MM.1S (cell line): Measurements from ENCODE around the gene PAX1.

Experiments
- DNase-seq: peaks from one replicate; pipeline ENCODE4 v3.0.0-alpha.2; 2015
- H2AFZ ChIP-seq: fragments of 300-600 bp; sonication (generic); 2 replicates; pipeline ENCODE4 v1.6.0; 2016; ENCODE audit warnings: antibody characterized with exemption, low read length
- H3F3A ChIP-seq: fragments of 300-600 bp; sonication (generic); 2 replicates; pipeline ENCODE4 v1.6.1; 2016; ENCODE audit warnings: mild to moderate bottlenecking, antibody characterized with exemption, low read length, moderate library complexity, mixed read lengths; ENCODE audit not compliant: insufficient read depth
- H3K27ac ChIP-seq: fragments of 300-600 bp; sonication (generic); 2 replicates; pipeline ENCODE4 v1.5.1; 2016; ENCODE audit warnings: mild to moderate bottlenecking, low read length
- H3K27me3 ChIP-seq: fragments of 300-600 bp; sonication (generic); replicated peaks from 2 replicates; pipeline ENCODE4 v1.6.0; 2016; ENCODE audit warnings: low read length; ENCODE audit not compliant: insufficient read depth
- H3K36me3 ChIP-seq: fragments of 300-600 bp; sonication (generic); replicated peaks from 2 replicates; pipeline ENCODE4 v1.6.1; 2016; ENCODE audit warnings: mild to moderate bottlenecking, low read length, mixed read lengths; ENCODE audit not compliant: insufficient read depth
- H3K4me1 ChIP-seq: fragments of 300-600 bp; sonication (generic); 2 replicates; pipeline ENCODE4 v1.6.1; 2016; ENCODE audit warnings: low read length, mixed read lengths
- H3K4me2 ChIP-seq: fragments of 300-600 bp; sonication (generic); 2 replicates; pipeline ENCODE4 v1.6.0; 2016; ENCODE audit warnings: low read depth, low read length
- H3K4me3 ChIP-seq: fragments of 300-600 bp; sonication (generic); 2 replicates; pipeline ENCODE4 v1.5.1; 2016; ENCODE audit warnings: low read length, mixed read lengths
- H3K79me2 ChIP-seq: fragments of 300-600 bp; sonication (generic); 2 replicates; pipeline ENCODE4 v1.6.1; 2016; ENCODE audit warnings: mixed run types, low read length, mixed read lengths
- H3K9ac ChIP-seq: fragments of 300-600 bp; sonication (generic); 2 replicates; pipeline ENCODE4 v1.6.1; 2016; ENCODE audit warnings: low read length, mixed read lengths
- H3K9me2 ChIP-seq: fragments of 300-600 bp; sonication (generic); replicated peaks from 2 replicates; pipeline ENCODE4 v1.6.1; 2016; ENCODE audit warnings: mild to moderate bottlenecking, low read length, mixed read lengths; ENCODE audit not compliant: insufficient read depth
- H3K9me3 ChIP-seq: fragments of 300-600 bp; sonication (generic); replicated peaks from 2 replicates; pipeline ENCODE4 v1.6.1; 2016; ENCODE audit warnings: mild to moderate bottlenecking, low read length, mixed read lengths; ENCODE audit not compliant: insufficient read depth
- H4K20me1 ChIP-seq: fragments of 300-600 bp; sonication (generic); 2 replicates; pipeline ENCODE4 v1.6.1; 2016; ENCODE audit warnings: mild to moderate bottlenecking, low read length, moderate library complexity, mixed read lengths; ENCODE audit not compliant: insufficient read depth
- EZH2 ChIP-seq: fragments of 300-600 bp; sonication (generic); optimal IDR thresholded peaks from 2 replicates; pipeline ENCODE3; 2017; ENCODE audit warnings: low read depth, mild to moderate bottlenecking, antibody characterized with exemption, low read length, mixed read lengths
- EZH2phosphoT487 ChIP-seq: fragments of 300-600 bp; sonication (generic); IDR thresholded peaks from 2 replicates; pipeline ENCODE4 v1.6.1; 2018; ENCODE audit warnings: antibody characterized with exemption, low read length
- TF ChIP-seq, protein P1 (sequence below): fragments of 300-600 bp; sonication (generic); IDR thresholded peaks from 2 replicates; pipeline ENCODE4 v1.5.1; 2016; ENCODE audit warnings: antibody characterized with exemption, low read length, mixed read lengths

The PAX1 gene

DNA sequence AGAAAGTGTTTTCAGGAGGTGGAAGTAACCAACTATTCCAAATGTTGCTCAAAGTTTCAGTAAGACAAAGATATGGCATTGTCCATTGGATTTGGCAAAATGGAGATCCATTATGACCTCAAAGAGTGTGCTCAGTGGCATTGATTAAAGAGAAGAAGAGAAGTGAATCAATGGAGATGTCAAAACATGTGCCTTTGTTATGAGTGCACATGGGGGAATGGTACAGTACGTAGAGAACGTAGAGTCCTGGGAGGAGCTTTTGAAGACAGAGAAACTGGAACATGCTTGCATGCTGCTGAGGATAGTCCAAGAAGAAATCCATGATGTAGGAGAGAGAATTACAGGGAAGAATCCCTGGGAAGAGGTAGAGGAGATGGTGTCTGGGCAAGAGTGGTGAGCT is 42.0 kb upstream of the PAX1 start:
- H3K4me2 ChIP-seq = no peak overlapping the region
- TF ChIP-seq EZH2phosphoT487 (no peak), EZH2 (no peak)
- TF ChIP-seq, protein P1, sequence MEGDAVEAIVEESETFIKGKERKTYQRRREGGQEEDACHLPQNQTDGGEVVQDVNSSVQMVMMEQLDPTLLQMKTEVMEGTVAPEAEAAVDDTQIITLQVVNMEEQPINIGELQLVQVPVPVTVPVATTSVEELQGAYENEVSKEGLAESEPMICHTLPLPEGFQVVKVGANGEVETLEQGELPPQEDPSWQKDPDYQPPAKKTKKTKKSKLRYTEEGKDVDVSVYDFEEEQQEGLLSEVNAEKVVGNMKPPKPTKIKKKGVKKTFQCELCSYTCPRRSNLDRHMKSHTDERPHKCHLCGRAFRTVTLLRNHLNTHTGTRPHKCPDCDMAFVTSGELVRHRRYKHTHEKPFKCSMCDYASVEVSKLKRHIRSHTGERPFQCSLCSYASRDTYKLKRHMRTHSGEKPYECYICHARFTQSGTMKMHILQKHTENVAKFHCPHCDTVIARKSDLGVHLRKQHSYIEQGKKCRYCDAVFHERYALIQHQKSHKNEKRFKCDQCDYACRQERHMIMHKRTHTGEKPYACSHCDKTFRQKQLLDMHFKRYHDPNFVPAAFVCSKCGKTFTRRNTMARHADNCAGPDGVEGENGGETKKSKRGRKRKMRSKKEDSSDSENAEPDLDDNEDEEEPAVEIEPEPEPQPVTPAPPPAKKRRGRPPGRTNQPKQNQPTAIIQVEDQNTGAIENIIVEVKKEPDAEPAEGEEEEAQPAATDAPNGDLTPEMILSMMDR = no peak
- no peak overlapping the region for H3K4me3 ChIP-seq
- H3K27me3 ChIP-seq = no peaks in the 10 kb centered on the region
- no peaks in the 10 kb centered on the region for H3F3A ChIP-seq
- no peaks in the 10 kb centered on the region for H4K20me1 ChIP-seq
- no peaks in the 10 kb centered on the region for H3K36me3 ChIP-seq
- H3K9me3 ChIP-seq = no peaks in the 10 kb centered on the region
- no peak overlapping the region for H2AFZ ChIP-seq
- H3K9ac ChIP-seq = no peak overlapping the region
- H3K4me1 ChIP-seq = no peaks in the 10 kb centered on the region
- no peaks in the 10 kb centered on the region for H3K9me2 ChIP-seq
- no peaks in the 10 kb centered on the region for H3K79me2 ChIP-seq
- no peak for DNase-seq
- H3K27ac ChIP-seq = no peak overlapping the region

DNA sequence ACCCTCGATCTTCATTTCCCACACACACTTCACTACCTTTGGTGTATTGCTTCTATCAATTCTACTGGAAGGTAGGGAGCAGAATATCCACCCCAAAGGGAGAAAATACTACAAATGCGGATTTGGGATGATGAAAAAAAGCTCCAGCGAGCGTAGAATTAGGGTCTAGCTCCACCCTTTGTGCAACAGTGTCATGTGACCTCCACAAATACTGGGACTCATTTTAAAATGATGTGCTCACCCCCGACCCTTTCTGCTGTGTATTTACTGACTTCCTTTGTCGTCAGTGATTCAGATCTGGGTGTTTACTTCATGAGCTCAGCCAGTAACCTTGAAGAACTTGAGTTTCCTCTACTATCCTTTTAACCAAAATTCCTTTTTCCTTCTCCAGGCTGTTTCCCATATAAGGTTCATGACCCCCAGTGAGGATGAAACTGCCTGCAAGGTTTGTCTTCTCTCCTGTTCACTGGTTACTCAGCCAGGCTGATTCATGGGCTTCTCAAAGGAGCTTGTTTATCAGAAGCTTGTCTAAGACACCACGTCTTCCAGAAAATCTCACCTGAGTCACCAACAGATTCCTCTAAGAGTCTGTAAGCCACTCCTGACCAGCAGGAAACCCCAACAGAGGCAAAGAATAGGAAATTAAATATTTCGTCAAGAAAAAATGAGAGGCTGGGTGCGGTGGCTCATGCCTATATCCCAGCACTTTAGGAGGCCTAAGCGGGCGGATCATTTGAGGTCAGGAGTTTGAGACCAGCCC is 39.6 kb upstream of the PAX1 start:
- no peak overlapping the region for H3K9ac ChIP-seq
- H3K27ac ChIP-seq = no peak overlapping the region
- H3K4me3 ChIP-seq = no peak overlapping the region
- H3K4me2 ChIP-seq = no peak overlapping the region
- no peaks in the 10 kb centered on the region for H3K36me3 ChIP-seq
- H3K9me3 ChIP-seq = no peaks in the 10 kb centered on the region
- no peak for DNase-seq
- H2AFZ ChIP-seq = no peak overlapping the region
- no peaks in the 10 kb centered on the region for H4K20me1 ChIP-seq
- H3K27me3 ChIP-seq = no peaks in the 10 kb centered on the region
- H3F3A ChIP-seq = no peaks in the 10 kb centered on the region
- H3K9me2 ChIP-seq = no peaks in the 10 kb centered on the region
- TF ChIP-seq EZH2phosphoT487 = no peak
- TF ChIP-seq EZH2 = no peak
- TF ChIP-seq, protein P1 = no peak
- H3K4me1 ChIP-seq = no peaks in the 10 kb centered on the region
- no peaks in the 10 kb centered on the region for H3K79me2 ChIP-seq

DNA sequence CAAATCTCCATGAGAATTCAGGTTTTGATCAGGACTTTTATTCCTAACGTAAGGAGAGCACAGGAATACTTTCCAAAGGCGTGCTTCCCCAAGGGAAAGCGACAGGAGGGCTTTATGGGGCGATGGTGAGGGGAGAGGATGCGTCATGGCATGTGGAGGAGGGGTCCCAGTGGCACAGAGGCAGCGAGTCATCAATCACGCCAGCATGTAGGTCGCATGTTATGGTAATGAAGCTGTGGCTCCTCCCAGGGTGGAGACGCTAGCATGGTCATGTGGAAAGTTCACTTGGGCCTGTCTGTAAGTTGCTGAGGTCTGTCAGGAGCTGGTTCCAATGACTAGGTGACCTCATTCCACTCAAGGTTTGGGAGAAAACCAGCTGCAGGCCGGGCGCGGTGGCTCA is 35.3 kb upstream of the PAX1 start:
- Histone ChIP-seq H3K36me3 (no peaks in the 10 kb centered on the region), H3K4me3 (no peak overlapping the region), H3F3A (no peaks in the 10 kb centered on the region), H4K20me1 (no peaks in the 10 kb centered on the region), H3K4me1 (no peaks in the 10 kb centered on the region), H3K27ac (no peak overlapping the region), H3K27me3 (no peaks in the 10 kb centered on the region), H3K9ac (no peak overlapping the region), H3K9me2 (no peaks in the 10 kb centered on the region), H2AFZ (no peak overlapping the region), H3K4me2 (no peak overlapping the region), H3K9me3 (no peaks in the 10 kb centered on the region), H3K79me2 (no peaks in the 10 kb centered on the region)
- no peak for DNase-seq
- TF ChIP-seq, protein P1 = no peak
- TF ChIP-seq EZH2phosphoT487 = no peak
- no peak for TF ChIP-seq EZH2
